NCI-H82 (cell line): ENCODE data around the gene ATP9A.
A peak's percentile ranks its signal among the peaks of the same experiment; 100 is the strongest.

Experiments
- DNase-seq: peaks from one replicate; lab custom pipeline; 2025; lab: John Stamatoyannopoulos, UW

ATP9A gene

DNA sequence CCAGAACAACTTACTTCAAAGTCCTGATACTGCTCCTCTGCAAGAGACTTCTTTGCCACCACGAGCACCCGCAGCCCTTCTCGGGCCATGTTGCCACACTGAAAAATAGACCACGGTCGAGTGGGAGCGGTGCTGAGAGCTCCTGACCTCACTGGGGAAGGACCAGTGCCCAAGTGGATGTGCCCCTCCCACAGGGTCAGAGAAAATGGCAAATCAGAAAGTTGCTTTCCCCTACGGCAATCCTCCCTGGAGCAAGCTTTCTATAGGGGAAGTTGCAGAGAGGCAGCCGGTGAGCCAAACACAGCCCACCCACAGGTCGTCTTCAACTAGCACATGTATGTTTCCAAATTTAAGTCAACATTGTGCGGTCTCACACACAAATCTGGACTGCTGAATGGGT is 140.6 kb downstream of the ATP9A start:
- DNase-seq: no peak

- no peak for DNase-seq
Measured at GRCh38 chr20:51625105-51625504, 143.1 kb downstream of the ATP9A start.

GRCh38 chr20:51624157-51624731 is 143.9 kb downstream of the ATP9A start:
- DNase-seq: peak; percentile 86

GRCh38 chr20:51623255-51623654 is 144.9 kb downstream of the ATP9A start:
- DNase-seq: no peak

DNA sequence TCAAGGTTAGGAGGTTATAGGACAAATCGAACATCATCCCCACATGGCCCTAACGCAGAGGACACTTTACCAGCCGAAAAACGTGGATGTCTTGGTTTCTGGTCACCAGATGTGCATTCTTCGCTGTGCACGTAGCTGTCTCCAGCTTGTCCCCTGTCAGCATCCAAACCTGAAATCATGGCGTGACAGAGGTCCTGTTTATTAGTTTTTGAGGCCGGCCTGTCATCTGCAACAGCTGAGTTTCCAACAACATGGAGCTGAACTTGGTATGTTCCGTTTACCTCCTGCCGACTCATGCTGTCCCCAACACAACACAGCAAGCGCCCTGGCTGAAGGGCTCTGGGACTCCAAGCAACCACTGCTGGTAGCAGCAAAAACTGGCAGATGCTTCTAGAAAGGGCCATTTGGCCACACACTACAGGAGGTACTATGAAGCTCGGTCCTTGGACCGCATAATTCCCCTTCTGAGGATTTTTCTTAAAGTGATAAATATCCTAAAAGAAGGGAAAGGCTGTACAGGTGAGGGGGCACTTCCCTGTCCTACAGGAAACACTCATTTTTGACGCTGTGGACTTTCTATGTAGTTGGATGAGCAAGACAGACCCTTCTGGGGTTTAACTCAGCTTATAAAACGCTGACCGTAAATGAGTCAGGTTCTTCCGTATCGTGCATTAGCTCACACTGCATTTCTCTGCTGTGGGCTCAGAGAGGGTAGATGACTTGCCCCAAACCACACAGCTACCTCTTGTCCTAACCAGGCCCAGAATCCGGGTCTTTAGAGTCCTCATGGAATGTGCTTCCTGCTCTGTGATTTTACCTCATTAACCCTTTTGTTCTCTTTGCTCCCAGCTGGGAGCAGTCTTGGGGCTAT is 146.0 kb downstream of the ATP9A start:
- no peak for DNase-seq

DNA sequence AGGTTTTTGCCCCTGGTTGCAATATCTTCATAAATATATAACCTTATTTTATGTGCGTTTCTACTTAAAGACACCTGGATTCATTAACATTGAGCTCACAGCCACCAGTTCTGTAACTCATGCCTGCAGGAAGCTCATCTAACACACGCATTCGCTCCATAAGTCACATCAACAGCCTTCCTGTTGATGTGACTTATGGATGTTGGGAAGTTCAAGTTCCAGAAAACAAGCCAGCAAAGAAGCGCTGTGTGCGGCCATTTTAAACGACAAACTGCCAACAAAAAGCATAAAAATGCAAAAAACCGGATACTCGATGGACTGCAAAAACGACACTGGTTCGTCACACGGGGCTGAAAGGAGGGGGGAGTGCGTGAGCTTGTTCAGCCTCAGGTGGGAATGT is 147.8 kb downstream of the ATP9A start:
- DNase-seq: no peak

GRCh38 chr20:51616060-51616459 is 152.1 kb downstream of the ATP9A start:
- peak; percentile 18 for DNase-seq

GRCh38 chr20:51614687-51615086 is 153.5 kb downstream of the ATP9A start:
- DNase-seq: peak; percentile 21

DNA sequence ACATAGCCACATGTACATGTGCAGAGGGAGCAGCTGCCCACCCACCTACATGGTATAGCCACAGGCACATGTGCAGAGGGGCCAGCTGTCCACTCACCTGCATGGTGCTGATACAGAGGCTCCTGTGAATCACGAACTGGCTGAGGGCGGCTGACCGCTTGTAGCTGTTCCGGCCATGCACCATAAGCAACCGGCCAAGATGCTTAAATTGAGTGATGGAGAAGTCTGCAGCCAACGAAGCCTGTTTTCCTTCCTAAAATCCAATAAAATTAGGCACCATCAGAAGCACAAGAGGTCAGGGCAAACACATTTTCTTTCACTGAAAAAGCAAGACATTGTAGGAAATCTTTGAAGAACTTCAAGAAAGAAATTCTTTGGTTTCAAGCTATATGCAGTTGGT is 154.6 kb downstream of the ATP9A start:
- DNase-seq: no peak

DNA sequence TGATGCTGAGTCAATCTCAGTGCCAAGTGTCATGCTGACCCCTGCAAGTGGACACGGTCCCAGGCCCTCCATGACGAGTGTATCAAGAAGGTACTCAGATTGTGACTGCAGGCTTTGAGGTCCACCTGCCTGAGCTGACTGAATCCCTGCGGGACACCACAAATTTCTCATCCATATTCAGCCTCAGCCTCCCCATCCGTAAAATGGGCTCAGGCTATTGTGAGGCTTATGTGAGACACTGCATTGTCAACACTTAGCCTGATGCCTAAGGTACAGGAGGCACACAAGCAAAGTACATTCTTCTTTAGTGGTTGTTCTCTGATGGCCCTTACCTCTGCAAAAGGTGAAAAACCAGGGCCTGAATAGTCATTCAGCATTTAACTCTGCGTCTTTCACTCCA is 155.3 kb downstream of the ATP9A start:
- DNase-seq: no peak

GRCh38 chr20:51611625-51611890 is 156.6 kb downstream of the ATP9A start:
- DNase-seq: peak; percentile 17

- DNase-seq: no peak
Measured at GRCh38 chr20:51610761-51611624, 157.2 kb downstream of the ATP9A start.

GRCh38 chr20:51610111-51610510 is 158.1 kb downstream of the ATP9A start:
- DNase-seq: no peak

DNA sequence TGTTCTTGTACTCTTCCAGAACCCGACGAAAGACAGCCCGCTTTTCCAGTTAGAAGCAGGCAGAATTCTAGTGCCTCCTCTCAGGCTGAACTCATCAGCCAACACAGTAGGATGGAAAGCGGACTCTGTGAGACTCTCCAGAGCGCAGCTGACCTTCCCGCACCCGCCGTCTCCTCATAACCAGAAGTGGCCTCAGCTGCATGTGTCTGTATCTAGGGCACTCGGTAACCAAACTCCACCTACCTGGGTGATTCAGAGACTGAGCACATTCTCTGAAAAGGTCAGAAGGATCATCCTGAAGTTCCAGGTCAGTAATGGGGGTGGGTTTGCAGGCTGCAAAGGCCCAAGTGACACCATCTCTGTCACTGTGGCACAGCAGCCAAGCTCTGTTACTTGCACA is 158.9 kb downstream of the ATP9A start:
- DNase-seq: no peak

DNA sequence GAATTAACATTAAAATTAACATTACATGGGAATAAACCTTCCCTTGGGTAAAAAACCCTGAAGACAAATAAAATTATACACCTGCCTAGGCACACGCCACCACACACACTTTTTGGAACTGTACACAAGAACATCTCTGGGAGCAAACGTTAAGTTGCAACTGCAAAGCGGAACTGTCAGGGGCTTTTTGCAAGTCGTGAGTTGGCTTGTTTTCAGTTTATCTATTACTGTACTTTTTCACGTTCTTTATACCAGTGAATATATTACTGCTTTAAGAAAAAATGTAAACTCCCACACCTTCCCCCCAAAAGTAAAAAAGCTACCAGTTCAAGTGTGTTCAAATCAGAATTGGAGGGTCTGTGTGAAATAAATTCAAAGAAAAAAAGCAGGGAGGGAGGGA is 160.1 kb downstream of the ATP9A start:
- DNase-seq: no peak

DNA sequence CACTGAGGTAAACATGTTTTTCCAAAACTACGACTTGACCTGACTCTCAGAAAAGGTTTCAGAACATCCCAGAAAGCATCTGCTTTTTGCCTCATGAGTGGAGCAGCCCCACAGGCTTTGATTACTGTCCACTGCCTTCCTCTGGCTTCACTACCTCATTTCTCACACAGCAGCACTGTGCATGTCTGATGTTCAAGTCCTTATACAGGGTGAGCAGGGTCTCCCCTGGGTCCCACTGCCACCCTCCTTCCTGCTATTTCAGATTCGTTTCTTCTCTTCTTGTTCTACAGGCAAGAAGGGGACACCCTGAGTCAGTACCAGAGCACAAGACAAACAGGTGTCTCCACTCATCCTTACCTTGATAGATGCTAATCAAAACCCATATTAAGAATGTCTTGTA is 161.0 kb downstream of the ATP9A start:
- DNase-seq: peak; percentile 69

DNA sequence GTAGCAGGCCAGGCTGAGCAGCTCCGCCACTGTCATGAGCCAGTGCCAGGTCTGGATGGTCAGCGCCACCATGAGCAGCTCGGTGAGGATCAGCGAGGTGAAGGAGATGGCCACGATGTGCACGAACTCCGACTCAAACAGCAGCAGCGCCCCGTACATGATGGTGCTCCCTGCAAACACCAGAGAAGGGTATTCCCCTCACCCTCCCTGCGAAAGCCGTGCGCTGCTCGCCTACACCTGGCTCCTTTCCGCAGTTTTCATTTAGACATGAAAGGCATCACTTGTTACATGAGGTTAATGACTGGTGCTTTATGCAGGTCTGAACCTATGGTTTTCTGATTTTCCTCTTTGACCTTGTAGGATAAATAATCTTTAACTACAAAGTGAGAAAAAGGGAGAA is 163.3 kb downstream of the ATP9A start:
- no peak for DNase-seq

DNA sequence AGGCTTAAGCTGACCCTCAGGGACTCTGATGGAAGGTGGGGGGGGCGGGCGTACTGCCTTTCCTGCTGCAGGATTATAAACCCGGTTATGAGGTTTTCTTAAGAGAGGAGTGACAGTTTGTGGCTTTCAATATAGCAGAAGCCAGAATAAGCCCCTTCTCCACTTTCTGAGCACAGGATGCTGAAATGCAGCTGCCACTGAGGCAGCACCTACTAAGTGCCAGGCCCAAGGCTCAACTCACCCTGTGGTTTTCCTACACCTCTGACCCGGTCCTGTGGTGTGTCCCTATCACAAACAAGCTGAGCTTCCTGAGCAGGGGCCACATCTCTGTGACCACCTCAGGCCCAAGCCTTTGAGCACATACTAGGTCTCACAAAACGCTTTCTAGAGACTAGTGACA is 166.1 kb downstream of the ATP9A start:
- DNase-seq: no peak

DNA sequence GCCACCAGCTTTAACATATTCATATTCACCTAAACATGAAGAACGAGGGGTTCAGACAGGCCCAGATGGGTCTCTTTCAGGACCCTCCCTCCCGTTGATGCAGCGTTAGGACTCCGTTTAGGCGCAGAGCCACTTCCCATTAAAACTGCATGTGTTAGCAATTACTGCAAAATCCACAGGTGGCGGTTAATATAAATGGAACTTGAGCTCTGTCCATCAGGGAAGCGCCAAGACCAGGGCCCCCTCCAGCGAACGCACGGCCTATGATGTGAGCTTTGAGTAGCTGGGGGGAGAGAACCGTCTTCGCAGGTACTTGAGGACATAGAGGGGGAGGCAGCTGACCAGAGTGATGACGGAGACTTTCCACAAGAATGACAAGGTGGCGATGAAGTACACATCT is 167.2 kb downstream of the ATP9A start:
- DNase-seq: no peak

- no peak for DNase-seq
Measured at GRCh38 chr20:51600016-51600420, 168.2 kb downstream of the ATP9A start.

DNA sequence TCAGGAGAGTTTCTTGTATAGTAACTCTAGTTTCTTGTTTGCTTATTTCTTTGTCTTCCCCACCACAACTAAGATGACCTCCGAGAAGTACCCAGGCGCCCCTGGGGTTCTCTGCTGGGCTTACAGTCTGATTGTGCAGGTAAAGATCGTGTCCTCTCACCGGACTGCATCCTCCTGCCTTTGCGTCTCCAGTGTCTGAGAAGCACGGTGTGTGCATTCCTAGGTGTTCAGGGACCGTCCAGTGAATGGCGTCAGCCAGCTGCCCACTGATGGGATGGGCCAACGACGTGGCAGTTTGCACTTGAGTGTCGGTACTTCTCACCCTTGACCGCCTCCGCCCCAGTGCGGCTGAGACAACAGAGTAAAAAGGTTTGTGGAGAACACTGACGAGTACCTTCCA is 169.6 kb downstream of the ATP9A start:
- DNase-seq: no peak

GRCh38 chr20:51597389-51598231 is 170.6 kb downstream of the ATP9A start:
- no peak for DNase-seq
